DMS53 (cell line): ENCODE data around the gene APOF.
"Not testable (repeated sequence)": the region's sequence is repeated elsewhere in the genome, so short reads cannot be mapped to it uniquely, and the experiment has no call there.

Experiments used
- DNase-seq: peaks from one replicate; lab custom pipeline; 2025; lab: John Stamatoyannopoulos, UW

Gene APOF

DNA sequence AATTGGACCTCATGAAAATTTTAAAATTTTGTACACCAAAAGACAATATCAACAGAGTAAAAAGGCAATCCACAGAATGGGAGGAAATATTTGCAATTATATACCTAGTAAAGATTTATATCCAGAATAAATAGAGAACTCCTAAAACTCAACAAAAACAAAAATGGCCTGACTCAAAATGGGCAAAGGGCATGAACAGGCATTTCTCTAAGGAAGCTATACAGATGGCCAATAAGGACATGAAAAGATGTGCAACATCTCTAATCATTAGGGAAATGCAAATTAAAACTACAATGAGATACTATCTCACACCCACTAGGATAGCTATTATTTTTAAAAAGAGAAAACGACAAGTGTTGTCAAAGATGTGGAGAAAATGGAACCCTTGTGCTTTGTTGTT lies 10.9 kb upstream of the APOF start:
- no peak for DNase-seq

DNA sequence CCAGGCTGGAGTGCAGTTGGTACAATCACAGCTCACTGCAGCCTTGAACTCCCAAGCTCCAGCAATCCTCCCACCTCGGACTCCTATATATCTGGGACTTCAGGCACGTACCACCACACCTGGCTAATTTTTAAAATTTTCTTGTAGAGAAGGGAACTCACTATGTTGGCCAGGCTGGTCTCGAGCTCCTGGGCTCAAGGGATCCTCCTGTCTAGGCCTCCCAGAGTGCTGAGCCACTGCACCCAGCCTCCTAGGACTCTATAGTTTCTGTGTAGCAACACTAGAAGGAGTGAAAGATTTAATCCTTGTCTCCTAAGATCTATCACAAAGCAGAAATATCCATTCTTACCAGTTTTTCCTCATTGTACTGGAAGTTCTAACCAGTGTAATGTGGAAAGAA lies 4.3 kb upstream of the APOF start:
- no peak for DNase-seq

DNA sequence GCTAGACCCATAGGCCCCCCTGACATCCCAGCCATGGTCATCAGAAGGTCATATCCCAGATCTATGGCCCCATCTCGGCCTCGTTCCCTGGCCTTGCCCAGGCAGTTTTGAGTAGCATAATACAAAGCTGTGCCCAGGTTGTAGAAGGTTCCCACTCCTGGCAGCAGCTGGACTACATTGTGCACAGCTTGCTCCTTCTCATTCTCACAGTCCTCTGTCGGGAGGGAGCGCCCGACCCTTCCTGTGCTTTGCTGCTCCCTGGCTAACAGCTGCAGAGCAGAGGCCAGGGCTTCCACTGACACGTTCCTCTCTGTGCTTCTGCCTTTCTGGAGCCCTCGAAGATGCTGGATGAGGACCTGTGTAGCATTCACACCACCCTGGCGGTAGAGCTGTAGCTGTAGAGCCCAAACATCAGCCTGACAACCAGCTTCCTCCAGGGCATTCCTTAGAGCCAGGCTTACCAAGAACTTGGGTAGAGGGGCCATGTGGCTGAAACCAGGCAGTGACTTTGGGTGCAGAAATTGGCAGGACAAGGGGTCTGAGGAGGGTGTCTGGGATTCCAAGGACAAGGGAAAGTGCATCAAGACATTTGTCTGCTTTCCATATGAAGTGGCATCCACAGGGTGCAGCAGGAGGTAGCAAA lies 1.0 kb downstream of the APOF start:
- DNase-seq = peak; percentile 48

- DNase-seq = peak; percentile 99
These were observed 2.5 kb downstream of the APOF start, which contains the start of gene STAT2 for GRCh38 chr12:56359851-56360767. Gene STAT2, minus strand, starts transcription at chr12:56360107. Its CDS starts 3,536 bp downstream, at chr12:56356571.

DNA sequence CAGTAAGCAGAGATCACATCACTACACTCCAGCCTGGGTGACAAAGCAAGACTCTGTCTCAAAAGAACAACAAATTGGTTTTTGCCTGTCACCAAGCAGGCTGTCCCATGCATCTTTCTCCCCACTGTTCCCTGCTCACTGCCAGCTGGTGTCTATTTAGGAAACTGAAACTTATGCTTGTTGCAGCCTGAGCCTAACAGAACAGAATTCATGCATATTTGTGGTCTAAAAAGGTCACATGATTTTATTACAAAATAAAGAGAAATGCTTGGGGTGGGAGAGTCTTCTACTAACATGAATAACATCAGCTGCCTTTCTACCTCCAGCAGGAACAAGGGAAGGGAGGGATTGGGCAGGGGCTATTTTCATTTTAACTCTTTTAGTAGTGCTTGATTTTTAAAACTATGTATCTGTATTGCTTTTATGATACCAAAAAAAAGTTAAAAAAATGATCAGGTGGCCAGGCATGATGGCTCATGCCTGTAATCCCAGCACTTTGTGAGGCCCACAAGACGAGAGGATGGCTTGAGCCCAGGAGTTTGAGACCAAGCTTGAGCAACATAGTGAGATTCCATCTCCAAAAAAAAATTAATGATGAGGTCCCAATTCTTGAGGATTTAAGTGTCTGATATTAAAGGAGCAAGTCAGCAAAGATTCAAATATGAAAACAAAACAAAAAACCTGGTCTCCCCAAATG lies 3.7 kb downstream of the APOF start:
- DNase-seq = no peak

DNA sequence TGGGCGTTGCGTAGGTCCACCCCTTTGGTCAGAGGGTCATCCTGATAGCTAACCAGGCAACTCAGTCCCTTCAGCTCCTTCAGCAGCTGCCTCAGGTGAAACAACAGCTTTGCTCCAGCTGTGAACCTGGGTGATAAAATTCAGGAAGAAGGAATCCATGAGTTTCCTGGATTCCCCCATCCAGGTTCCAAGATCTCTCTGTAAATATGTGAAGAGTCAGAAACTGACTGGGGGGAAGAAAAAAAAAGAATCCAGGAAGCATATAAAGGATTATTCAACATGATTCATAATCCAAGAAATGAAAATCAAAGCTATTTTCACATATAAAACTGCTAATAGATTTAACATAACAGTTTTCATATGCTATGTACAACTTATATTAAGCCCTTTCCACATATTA lies 11.3 kb downstream of the APOF start:
- no peak for DNase-seq

DNA sequence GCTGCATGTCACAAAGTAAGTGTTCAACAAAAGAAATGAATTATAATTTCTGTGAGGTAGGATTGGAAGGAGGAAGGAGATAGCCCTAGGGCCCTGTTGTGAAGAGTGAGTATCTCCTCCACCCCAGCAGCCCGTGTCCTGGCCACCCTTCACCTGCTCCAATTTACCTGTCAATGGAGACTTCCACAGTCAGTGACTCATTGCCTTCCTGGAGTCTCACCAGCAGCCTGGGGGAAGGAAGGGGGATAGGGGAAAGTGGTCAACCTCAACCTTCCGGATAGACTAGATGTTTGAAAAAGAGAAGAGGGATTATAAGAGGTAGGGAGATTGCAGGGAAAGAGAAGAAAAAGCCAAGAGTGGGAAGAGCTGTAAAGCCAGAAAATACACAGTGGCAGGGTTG lies 12.0 kb downstream of the APOF start:
- no peak for DNase-seq

- DNase-seq = no peak
These were observed 13.9 kb downstream of the APOF start for GRCh38 chr12:56348776-56349175.

GRCh38 chr12:56347255-56347654 lies 15.4 kb downstream of the APOF start:
- not testable (repeated sequence) for DNase-seq

GRCh38 chr12:56346675-56347074 lies 16.0 kb downstream of the APOF start:
- DNase-seq = peak; percentile 30

GRCh38 chr12:56342290-56342689 lies 20.4 kb downstream of the APOF start:
- DNase-seq = not testable (repeated sequence)

DNA sequence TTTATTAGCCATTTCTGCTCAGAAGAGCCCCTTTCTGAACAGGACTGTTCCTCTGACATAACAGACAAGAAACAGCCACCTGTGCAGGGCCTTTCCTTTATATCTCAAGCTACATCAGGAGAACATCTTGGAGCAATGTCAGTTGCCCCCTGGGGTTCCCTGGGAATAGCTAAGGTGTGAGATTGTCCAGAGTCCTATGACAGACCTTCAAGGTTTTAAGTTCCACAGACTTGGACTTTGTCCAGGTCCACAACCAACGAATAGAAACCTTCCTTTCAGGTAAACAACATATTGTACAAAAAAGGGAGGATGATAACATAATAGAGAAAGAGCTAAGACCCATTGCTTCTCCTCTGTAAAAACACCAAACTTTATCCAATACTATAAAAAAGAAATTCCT lies 21.0 kb downstream of the APOF start:
- no peak for DNase-seq

- DNase-seq = no peak
These were observed 23.6 kb downstream of the APOF start for GRCh38 chr12:56339158-56339422.

DNA sequence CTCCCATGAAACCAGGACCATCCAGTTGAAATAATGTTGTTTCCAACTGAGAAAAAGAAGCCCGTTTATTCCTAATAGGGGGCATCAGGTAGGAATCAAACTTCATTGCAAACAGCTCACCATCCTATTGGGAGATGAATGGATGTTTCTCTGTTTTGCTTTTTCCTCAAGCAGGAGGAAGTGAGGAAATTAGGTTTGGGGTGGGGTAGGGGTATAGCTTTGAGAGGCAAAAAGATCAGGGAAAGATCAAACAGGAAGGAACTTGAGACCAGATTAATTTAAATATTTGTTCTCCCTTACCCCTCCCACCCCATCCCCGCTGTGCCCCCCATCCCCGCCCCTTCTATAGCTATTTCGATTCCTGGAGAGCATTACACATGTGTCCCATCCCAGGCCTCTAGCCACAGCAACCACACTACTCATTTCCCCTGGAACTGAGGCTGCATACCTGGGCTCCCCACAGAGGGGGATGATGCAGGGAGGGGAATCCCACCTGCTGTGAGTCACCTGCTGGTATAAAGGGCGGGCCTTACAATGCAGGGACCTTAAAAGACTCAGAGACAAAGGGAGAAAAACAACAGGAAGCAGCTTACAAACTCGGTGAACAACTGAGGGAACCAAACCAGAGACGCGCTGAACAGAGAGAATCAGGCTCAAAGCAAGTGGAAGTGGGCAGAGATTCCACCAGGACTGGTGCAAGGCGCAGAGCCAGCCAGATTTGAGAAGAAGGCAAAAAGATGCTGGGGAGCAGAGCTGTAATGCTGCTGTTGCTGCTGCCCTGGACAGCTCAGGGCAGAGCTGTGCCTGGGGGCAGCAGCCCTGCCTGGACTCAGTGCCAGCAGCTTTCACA lies 24.1 kb downstream of the APOF start, which contains the start of gene IL23A:
Gene IL23A (plus strand): TSS at position 577 of the 850 bp plus-strand sequence. CDS start 161 bp downstream, at position 738.
- peak; percentile 66 for DNase-seq

DNA sequence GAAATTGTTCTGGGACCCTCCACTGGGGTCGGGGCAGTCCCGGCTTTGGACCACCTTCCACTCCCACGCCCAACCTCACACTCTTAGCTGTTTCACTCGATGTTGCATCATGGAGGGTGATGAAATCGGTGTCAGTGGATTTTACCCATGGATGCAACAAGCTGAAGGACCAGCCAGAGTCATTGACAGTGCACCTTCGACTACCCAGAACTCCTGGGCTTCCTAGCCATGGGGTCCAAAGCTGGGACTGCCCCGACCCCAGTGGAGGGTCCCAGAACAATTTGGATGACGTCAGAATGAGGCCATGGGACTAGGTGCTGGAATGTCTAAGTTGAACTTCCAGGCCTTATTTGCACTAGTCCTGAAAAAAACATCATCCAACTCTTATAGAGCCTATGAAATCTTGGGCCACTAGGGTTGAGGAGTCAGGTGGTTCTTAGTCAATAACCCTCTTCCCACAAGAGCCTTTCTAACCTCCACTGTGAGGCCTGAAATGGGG lies 24.9 kb downstream of the APOF start:
- no peak for DNase-seq

DNA sequence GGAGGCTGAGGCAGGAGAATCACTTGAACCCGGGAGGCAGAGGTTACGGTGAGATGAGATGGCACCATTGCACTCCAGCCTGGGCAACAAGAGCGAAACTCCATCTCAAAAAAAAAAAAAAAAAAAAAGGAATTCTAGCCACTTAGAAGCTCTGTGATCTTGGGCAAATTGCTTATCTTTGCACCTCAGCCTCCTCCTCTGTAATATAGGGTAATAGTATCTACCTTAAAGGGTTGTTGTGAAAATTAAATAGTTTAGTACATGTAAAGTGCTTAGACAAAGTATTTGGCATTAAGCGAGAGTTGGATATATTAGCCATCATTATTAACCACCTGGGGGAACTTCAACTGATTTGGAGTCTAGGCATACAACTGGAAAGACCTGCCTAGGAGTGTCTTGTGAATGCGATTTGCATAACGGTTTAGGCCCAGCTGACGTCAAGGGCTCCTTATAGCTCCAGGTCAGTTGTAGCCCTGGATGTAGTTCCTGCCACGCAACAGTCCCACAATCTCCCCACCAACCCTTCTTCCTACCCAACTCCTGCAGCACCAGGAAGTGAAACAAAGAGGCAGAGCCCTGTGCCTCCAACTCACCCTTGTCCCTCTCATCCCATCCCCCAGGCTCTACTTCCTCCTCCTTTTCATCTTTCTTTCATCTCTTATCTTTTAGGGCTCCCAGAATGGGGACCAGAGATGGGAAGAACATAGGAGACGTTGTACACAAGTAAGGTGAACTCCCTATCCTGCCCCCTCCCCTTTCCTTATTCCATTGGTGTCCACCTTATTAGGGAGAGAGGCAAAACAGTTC lies 26.1 kb downstream of the APOF start:
- DNase-seq = no peak

GRCh38 chr12:56335527-56335926 lies 27.1 kb downstream of the APOF start:
- DNase-seq = not testable (repeated sequence)

- peak; percentile 57 for DNase-seq
These were observed 28.2 kb downstream of the APOF start for GRCh38 chr12:56334490-56334793.

GRCh38 chr12:56333679-56334489 lies 28.8 kb downstream of the APOF start, which contains the start of gene PAN2:
Gene PAN2, minus strand, starts transcription at chr12:56334000. Its CDS starts 906 bp downstream, at chr12:56333094.
- peak; percentile 99 for DNase-seq

GRCh38 chr12:56333197-56333678 lies 29.4 kb downstream of the APOF start:
- DNase-seq = no peak
